Measurements from ENCODE around the gene KIAA1755.

Gene KIAA1755

DNA sequence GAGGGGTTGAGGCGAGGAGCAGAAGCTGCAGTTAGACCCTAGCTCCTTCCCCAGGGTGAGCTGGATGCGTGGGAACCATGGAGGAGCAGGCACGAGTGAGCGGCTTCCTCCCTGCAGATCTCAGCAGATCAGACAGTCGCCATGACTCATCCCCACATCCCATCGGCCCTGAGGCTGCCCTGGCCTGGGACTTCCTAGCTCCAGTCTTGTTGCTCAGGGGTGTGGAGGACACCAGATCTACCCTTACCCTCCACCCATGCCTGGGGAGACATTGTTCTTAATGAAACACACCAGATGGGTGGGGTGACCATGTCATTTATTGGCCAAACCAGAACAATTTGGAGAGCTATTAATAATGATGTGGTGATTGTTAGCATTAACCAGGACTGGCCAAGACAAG, 59.2 kb downstream of the KIAA1755 start:
- peak; percentile 92 to 97 (median 96) for DNase-seq

DNA sequence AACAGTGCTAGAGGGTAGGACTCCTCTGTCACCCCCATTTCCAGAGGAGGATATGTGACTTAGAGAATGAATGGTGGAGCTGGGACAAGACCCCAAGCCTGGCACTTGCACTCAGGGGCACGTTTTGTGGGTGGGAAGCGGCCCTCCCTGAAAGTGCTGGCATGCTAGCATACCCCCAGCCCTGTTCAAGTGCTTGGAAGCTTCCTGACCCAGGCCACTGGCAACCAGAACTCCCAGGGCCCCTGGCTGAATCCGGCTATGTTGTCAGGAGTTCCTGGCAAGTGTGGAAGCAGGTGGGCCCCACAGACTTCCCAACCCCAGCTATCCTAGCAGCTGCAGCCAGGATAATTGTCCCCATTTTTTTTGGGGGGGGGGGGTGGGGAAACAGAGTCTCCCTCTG, 59.9 kb downstream of the KIAA1755 start:
- DNase-seq, result no peak

DNA sequence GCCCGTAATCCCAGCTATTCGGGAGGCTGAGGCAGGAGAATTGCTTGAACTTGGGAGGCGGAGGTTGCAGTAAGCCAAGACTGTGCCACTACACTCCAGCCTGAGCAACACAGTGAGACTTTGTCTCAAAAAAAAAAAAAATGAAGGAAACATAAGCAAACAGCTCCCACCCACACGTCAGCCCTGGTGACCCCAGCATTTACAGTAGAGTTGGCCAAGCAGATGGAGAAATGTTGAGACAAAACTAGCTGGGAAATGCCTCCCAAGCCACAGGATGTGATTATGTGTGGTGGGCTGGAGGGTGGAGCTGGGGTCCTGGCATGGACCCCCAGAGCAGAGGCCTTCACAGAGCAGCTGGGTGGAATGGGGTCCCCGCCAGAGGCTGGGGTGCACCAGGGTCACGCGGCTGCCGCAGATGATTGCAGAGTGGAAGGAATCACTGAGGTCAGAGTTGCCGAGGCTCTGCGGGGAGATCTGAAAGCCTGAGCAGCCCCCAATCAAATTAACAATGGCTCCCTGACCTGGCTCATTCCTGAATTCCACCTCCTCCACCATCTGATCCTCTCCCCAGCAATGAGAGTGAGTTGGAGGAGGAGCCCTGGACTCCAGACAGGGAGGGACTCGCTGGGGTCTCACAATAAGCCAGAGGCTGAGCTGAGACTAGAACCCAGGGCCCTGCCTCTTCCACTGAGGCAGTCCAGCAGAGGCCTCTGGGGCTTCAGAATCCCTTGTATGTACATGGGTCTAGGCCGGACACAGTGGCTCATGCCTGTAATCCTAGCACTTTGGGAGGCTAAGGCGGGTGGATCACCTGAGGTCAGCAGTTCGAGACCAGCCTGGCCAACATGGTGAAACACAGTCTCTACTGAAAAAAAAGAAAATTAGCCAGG, 60.8 kb downstream of the KIAA1755 start:
- peak; percentile 61 to 83 (median 82) for DNase-seq

- DNase-seq, result peak in 3 of 4 experiments; percentile 39 to 55 (median 50)
Observed at GRCh38 chr20:38198238-38198861, 62.2 kb downstream of the KIAA1755 start.

DNA sequence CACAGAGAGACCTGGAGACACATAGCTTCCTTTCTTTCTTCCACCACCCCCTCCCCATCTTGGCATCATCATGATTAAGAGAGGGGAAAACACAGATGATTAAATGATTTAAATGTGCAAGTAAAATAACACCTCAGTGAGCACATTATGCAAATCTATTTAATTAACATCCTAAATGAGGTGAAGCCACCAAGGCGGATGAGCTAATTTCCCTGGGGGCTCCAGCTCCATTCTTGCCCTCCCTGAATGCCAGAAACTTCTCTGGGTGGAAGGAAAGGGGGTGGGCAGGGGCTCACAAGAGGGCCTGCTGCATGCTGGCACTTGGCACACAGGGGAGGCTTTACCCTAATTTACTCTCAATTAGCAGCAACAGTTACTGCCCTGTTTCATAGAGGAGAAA, 62.9 kb downstream of the KIAA1755 start:
- no peak for DNase-seq

DNA sequence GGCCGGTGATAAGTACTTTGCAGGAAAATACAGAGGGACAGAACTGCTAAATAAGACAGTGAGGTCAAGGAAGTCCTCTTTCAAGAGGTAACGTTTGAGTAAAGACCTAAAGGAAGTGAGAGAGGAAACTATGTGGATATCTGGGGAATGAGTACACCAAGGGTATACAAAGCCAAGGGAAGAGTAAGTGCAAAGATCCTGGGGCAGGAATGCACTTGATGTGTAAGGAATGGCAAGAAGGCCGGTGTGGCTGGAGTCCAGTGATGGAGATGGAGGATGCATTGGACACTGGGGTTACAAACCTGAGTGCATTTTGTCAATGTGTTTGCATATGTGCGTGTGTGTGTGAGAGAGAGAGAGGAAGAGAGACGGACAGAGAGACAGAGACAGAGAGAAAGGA, 63.3 kb downstream of the KIAA1755 start:
- no peak for DNase-seq

DNA sequence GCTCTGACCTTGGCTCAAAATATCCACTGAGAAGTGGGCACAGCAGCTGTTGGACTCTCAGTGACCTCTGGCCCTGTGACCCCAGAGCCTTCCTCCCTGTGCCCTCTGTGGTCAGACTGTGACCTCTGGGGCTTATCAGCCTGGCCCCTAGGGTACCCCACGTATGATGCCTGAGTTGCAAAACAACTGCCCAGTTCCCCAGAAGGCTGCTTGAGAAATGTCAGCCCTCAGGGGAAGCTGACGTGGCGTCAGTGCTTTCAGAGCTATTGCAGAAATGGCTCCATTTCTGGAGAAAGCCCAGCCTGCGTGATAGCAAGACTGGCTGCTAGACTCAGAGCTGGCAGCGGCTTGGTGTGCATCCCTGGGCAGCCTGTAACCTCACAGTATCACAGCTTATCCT, 63.9 kb downstream of the KIAA1755 start:
- DNase-seq, result peak; percentile 91 to 97 (median 95)

- peak; percentile 35 to 62 (median 50) for DNase-seq
Observed at GRCh38 chr20:38196076-38196475, 64.5 kb downstream of the KIAA1755 start.

GRCh38 chr20:38195521-38195920, 65.0 kb downstream of the KIAA1755 start:
- no peak for DNase-seq

DNA sequence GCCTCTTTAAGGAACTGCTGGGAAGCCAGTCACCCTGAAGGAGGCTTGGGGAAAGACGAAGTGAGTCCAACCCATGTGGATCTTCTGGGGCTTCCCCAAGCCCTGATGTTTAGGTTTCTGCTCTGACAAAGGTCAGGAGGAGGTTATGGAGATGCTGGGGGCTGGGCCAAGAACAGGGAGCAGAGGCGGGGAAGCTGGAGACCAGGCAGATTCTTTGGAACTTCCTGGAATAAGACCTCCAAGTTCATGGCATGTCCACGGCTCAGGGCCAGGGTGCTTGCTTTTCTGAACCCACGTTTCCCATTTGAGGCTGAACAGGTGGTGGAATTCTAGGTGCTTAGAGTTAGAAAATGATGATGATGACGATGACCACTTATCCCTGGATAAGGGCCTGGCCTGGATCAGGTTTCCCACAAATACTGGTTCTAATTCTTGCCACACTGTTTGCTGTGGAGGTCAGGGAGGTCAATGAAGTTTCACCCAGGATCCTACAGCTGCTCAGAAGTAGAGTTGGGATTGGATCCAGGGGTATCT, 65.5 kb downstream of the KIAA1755 start:
- DNase-seq, result peak; percentile 60 to 82 (median 82)

GRCh38 chr20:38193586-38194105, 66.9 kb downstream of the KIAA1755 start:
- no peak for DNase-seq

DNA sequence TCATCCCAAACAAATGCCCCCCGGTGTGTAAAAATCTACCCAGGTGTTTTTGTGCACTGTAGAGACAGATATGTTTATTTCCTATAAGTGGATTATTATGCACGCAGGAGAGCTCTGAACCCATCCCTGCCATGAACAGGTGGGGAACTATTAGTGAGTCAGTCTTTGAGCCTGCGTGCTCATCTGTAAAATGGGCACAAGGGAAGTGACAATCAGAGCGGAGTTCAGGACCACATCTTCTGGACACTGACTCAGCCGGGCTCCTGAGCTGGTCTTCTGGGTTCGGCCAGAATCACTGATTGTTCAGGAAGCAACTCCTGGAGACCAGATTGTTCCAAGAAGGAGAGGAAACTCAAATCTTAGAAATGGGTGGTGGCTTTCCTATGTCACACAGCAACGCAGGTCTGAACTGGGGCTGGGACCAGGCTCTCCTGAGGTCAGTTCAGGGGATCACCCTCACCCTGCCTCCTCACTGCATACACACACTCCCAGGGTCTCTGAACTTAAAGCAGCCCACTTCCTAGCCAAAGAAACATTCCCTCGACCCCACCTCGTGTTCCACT, 68.1 kb downstream of the KIAA1755 start:
- no peak for DNase-seq

- DNase-seq, result peak; percentile 72 to 91 (median 82)
Observed at GRCh38 chr20:38191654-38192053, 68.9 kb downstream of the KIAA1755 start.

DNA sequence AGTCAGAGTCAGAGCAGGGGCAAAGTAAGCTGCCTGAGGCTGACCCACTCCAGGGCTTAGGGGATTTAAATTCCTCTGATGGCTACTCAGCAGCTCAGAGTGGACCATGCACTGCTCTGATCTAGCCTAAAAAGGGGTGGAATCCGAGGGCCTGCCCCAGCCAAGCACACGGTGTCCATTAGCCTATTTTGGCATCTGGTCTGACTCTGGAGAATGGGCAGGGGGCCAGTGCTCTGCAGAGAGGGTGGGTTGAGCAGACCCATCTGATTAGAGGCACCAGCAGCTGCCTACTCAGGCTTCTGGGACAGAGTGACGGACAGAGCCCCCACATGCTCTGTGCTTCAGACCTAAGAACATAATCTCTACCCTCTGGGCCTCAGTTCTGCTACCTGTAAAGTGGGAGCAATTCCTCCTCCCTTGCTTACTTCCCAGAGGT, 69.6 kb downstream of the KIAA1755 start:
- DNase-seq, result no peak

- no peak for DNase-seq
Observed at GRCh38 chr20:38190166-38190565, 70.4 kb downstream of the KIAA1755 start.

- DNase-seq, result peak; percentile 72 to 85 (median 82)
Observed at GRCh38 chr20:38187517-38187916, 73.0 kb downstream of the KIAA1755 start.

DNA sequence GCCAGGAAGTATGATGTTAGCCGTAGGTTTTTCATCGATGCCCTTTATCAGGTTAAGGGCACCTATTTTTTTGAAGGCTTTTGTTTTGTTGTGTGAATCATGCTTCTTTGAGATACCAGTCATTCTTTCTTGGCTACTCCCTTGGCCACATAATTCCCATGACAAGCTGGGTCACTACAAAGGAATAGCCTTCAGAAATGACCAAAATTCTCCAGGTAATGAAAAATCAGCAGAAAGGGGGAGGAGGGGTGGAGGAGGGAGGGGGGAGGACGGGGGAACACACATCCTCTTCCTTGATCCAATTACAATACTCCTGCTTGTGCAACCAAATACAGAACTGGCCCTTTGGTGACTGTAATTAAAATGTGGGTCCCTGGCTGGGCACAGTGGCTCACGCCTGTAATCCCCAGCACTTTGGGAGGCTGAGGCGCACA, 73.7 kb downstream of the KIAA1755 start:
- DNase-seq, result peak in 1 of 4 experiments; percentile 37

DNA sequence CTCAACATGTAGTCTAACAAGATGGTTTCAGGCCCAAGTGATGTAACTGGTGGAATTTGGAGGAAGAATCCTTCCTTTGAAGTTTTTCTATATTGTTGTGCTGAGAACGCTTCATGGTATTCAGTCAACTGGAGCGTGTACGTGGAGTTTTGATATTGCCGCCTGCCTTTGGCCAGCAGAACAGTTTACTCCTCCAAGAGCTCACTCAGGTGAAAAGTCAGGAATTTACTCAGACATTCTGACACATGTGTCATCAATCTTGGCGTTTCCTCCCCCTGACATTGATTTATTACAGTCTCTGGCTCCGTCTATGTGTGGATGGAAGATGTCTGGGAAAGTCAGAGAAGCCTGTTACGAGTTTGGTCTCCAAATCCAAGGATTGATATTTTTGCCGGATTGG, 76.4 kb downstream of the KIAA1755 start:
- no peak for DNase-seq

DNA sequence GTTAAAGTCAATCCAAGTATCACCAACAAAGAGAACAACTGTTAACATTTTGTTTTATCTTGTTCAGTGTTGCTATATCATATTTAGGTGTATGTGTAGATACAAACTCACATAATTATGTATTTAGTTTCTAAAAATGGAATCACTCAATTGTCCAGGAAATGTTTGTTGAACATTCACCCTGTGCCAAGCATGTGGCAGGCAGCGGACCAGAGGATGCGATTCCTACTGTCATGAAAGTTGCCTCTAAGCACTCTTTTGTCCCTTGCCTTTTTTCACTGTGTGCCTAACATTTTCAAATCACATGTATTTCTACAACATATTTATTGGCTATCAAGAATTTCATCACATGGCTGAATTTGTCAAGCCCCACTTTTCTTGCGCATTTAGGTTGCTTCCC, 78.6 kb downstream of the KIAA1755 start:
- no peak for DNase-seq

DNA sequence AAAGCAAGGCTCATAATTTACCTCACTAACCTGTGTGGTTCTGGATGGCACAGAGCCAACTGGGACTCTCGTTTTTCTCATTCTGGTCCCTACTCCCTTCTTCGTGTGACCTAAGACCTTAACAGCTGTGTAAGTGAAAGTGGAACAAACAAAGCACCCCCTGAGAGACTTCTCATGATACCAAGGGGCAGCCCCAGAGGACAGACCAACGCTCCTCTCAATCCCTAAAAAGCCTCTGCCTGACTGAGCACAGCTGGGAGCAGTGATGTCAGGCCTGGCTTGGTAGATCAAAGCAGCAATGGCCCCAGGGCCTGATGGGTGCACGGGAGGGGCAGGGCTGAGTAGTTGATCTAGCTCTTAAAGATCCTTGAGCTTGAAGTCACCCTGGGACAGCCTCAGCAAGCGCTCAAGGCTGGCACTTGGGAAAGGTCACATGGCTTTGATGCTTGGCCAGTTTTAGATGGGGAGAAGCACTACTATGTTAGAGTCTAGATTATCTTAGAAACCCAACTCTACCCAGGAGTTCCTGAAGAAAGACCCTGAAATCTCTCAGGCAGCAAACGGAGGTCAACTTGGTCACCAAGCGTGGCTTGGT, 79.2 kb downstream of the KIAA1755 start:
- no peak for DNase-seq

DNA sequence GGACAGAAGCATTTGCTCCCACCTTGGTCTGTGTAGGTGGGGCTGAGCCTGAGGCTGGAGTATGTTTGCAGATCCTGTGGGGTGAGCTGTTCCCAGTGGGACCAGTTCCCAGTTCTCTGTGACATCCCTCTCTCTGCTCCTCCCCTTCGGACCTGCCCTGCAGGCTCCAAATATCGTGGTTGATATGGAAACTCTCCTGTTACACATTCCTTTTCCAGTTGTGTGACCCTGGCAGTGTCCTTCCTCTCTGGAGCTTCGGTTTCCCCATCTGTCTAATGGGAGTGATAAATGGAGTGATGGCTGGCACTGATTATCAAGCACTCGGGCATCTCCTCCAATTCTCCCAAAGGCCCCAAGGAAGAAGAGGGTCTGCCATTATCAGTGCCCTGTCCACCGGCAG, 79.8 kb downstream of the KIAA1755 start:
- DNase-seq, result no peak

DNA sequence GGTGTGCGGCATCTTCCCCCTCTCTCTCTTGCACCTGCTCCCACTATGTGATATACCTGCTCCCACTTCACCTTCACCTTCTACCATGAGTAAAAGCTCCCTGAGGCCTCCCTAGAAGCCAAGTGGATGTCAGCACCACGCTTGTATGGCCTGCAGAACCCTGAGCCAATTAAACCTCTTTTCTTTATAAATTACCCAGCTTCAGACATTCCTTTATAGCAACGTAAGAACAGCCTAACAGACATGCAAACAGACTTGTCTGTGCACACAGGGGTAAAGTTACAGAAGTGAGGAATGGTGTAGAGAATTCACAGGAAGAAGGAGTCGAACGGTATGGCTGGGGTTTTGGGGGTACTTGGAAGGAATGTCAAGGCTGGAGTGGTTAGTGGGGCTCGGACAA, 80.7 kb downstream of the KIAA1755 start:
- DNase-seq, result no peak

GRCh38 chr20:38178581-38178980, 82.0 kb downstream of the KIAA1755 start:
- no peak for DNase-seq
